D721Med (cell line): ENCODE measurements around the gene KAT14.
A peak's percentile ranks its signal among the peaks of the same experiment; 100 is the strongest.
"Not testable (repeated sequence)": the region's sequence is repeated elsewhere in the genome, so short reads cannot be mapped to it uniquely, and the experiment has no call there.

Source experiments
- DNase-seq: peaks from one replicate; pipeline ENCODE4 v3.0.0; 2011; ENCODE audit warnings: low spot score; ENCODE audit not compliant: insufficient read length
- FAIRE-seq: peaks from 2 replicates; lab custom pipeline; 2011; peaks lifted over from hg19 to GRCh38; lab: Jason Lieb, UNC
- CTCF ChIP-seq: IDR thresholded peaks from 2 replicates; pipeline ENCODE4 v1.5.1; 2012; ENCODE audit warnings: mild to moderate bottlenecking, control low read depth; ENCODE audit not compliant: insufficient read depth; ENCODE audit errors: missing control alignments

KAT14 gene

DNA sequence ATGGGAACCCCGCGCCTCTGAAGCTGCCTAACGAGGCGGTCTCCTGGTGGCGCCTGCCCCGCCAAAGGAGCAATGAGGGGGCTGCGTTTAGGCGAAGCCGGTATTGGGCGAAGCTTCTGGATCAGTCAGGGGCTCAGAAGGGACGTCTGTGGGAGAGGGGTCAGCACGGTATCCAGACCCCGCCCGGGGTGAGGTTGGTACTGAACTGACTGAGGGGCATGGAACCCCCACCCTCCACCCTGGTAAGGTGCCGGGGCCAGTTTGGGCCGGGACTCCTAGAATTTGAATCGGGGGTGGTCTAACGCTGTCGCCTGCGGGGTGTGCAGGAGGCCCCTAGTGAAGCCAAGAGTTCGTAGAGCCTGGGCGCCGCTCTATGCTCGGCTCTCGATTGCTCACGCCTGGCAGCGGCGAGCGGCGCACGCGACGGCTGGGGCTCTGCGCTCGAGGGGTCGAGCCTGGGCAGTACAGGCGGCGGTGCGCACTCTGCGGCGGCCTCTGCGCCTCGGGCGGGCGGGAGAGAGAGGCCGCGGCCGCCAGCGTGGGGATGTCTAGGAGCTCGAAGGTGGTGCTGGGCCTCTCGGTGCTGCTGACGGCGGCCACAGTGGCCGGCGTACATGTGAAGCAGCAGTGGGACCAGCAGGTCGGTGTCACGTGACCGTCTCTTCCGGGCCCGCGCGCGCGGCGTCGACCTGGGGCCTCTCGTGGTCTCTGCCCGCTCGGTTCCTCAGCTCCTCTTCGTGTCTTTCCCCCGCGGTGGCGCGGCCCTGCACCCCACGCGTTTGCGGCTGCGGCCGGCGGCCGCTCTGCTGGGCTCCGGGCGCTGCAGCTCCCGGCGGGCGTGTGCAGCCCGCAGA, at the start of gene KAT14, which contains the start of gene PET117:
TSS of gene KAT14 (plus strand) at position 452 of the 854 bp plus-strand sequence. CDS start 4,798 bp downstream, outside the sequence.
TSS of gene PET117 (plus strand) at position 452 of the 854 bp plus-strand sequence. CDS start at position 545, 93 bp downstream.
- no peak for FAIRE-seq
- peak; percentile 23 for DNase-seq
- TF ChIP-seq CTCF: no peak

DNA sequence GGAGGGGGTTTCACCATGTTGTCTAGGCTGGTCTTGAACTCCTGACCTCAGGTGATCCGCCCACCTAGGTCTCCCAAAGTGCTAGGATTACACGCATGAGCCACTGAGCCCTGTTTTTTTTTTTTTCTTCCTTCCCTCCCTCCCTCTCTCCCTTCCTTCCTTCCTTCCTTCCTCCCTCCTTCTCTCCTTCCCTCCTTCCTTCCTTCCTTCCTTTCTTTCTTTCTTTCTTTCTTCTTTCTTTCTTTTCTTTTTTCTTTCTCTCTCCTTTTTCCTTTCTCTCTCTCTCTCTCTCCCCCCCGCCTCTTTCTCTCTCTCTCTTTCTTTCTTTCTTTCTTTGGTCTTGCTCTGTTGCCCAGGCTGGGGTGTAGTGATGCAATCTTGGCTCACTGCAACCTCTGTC, 49.4 kb upstream of the KAT14 start:
- not testable (repeated sequence) for DNase-seq, FAIRE-seq

DNA sequence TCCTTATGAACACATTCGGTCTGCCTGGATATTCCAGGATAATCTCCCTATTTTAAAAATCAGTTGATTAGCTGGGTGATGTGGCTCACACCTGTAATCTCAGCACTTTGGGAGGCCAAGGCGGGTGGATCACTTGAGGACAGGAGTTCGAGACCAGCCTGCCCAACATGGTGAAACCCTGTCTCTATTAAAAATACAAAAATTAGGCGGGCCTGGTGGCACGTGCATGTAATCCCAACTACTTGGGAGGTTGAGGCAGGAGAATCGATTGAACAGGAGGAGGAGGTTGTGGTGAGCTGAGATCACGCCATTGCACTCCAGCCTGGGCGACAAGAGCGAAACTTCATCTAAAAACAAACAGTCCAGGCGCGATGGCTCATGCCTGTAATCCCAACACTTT, 48.8 kb upstream of the KAT14 start:
- not testable (repeated sequence) for DNase-seq, FAIRE-seq

- DNase-seq (no peak), FAIRE-seq (no peak)
- TF ChIP-seq CTCF: no peak
Observed at GRCh38 chr20:18090044-18090443, 47.6 kb upstream of the KAT14 start.

DNA sequence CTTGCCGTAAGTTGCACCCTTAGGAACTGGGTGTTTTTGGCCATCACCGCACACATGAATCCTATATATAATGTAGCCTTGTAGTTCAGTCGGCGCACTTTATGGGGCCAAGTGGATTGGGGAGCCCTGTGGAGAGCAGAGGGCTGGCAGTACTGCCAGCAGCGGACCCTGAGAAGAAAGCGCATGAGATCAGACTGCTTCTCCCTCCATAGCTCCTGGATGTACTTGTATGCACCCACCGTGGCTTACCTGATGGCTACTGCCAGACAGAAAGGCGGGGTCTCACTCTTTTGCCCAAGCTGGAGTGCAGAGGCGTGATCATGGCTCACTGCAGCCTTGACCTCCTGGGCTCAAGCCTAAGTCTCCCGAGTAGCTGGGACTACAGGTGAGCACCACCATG, 47.2 kb upstream of the KAT14 start:
- no peak for FAIRE-seq
- TF ChIP-seq CTCF: no peak
- no peak for DNase-seq

GRCh38 chr20:18091623-18092022, 46.0 kb upstream of the KAT14 start:
- no peak for TF ChIP-seq CTCF
- no peak for FAIRE-seq
- no peak for DNase-seq

DNA sequence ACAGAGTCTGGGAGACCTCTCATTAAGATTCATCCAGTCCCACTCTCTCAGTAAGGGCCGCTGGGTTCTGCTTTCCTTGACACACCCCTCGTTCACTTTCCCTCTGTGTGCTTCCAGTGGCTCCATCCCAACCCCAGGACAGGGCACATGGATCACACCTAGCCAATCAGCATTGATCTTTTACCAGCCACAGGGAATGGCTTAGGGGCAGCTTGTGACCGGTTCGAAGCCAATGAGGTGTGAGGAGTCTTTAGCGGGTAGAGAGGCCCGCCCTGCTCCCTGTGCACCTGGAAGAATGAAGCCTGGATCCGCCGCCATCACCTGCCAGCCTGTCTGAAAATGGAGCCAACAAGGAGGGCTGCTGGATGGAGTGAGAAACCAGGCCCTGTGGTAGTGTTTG, 44.8 kb upstream of the KAT14 start:
- DNase-seq (no peak), FAIRE-seq (no peak)
- no peak for TF ChIP-seq CTCF

DNA sequence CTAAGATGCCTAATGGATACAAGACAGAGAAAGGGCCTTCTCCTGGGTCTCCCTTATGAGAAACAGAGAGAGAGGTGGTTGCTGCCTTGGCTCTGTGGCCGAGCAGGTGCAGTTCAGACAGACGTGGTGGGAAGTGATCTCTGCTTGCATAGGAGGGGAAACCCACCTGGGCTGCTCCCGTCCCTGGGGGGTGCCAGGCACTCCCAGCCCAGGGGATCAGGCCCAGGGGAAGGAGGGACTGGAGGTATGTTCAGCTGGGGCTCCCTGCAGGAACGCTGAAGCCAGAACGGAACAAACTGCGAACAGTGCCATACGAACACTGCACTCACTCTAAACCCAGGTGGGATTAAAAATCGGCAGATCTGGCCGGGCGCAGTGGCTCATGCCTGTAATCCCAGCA, 44.3 kb upstream of the KAT14 start:
- no peak for TF ChIP-seq CTCF
- FAIRE-seq (no peak), DNase-seq (no peak)
